A549 (cell line): ENCODE data around the gene DPPA4.

Experiments used
- CBX2 ChIP-seq: fragments of 200-600 bp; sonication (generic); IDR thresholded peaks from 2 replicates; pipeline ENCODE4 v1.6.1; 2016; ENCODE audit warnings: low read depth, mild to moderate bottlenecking, borderline replicate concordance
- CEBPB ChIP-seq, 2 experiments: fragments of >200 bp in 1 of 2; sonication (Bioruptor Twin) in 1 of 2; formaldehyde crosslinking in 1 of 2; IDR thresholded peaks; 2 replicates each; pipeline ENCODE4 v1.6.1; 2012 to 2016
- ESRRA ChIP-seq: fragments of 150-350 bp; IDR thresholded peaks from 2 replicates; pipeline ENCODE4 v1.6.1; 2014; ENCODE audit warnings: mild to moderate bottlenecking, low read length, borderline replicate concordance
- KDM5A ChIP-seq: fragments of 200-600 bp; sonication (generic); IDR thresholded peaks from 2 replicates; pipeline ENCODE4 v1.6.1; 2016; ENCODE audit warnings: antibody characterized with exemption, mild to moderate bottlenecking
- NFE2L2 ChIP-seq: fragments of 150-350 bp; conservative IDR thresholded peaks from 2 replicates; pipeline ENCODE4 v1.6.1; 2014; ENCODE audit warnings: low read length
- PHF8 ChIP-seq: fragments of 200-600 bp; sonication (generic); IDR thresholded peaks from 2 replicates; pipeline ENCODE4 v1.6.1; 2016; ENCODE audit warnings: low read depth, mild to moderate bottlenecking, antibody characterized with exemption, moderate library complexity, borderline replicate concordance
- SMC3 ChIP-seq: fragments of >200 bp; sonication (Bioruptor Twin); formaldehyde crosslinking; IDR thresholded peaks from 3 replicates; pipeline ENCODE4 v1.6.1; 2018; ENCODE audit warnings: inconsistent platforms
- SREBF2 ChIP-seq: fragments of 450-650 bp; IDR thresholded peaks from 2 replicates; pipeline ENCODE4 v1.6.1; 2014; ENCODE audit warnings: mild to moderate bottlenecking, moderate library complexity
- TF ChIP-seq, protein P1 (sequence below): fragments of >200 bp; sonication (Bioruptor Twin); formaldehyde crosslinking; IDR thresholded peaks from 3 replicates; pipeline ENCODE4 v1.5.1; 2016
- TF ChIP-seq, protein P2 (sequence below): fragments of 250-450 bp; sonication (Bioruptor Pico); IDR thresholded peaks from 2 replicates; pipeline ENCODE4 v1.5.0; 2021; ENCODE audit warnings: mild to moderate bottlenecking, moderate library complexity, borderline replicate concordance
- TF ChIP-seq, protein P3 (sequence below): IDR thresholded peaks from 2 replicates; pipeline ENCODE4 v1.6.1; 2012

- TF ChIP-seq SMC3 (no peak), SREBF2 (no peak), PHF8 (no peak), CEBPB (IDR thresholded peaks at IDR 0.05) (no peak), NFE2L2 (no peak), ESRRA (no peak), KDM5A (no peak), CBX2 (no peak)
- TF ChIP-seq, protein P1, sequence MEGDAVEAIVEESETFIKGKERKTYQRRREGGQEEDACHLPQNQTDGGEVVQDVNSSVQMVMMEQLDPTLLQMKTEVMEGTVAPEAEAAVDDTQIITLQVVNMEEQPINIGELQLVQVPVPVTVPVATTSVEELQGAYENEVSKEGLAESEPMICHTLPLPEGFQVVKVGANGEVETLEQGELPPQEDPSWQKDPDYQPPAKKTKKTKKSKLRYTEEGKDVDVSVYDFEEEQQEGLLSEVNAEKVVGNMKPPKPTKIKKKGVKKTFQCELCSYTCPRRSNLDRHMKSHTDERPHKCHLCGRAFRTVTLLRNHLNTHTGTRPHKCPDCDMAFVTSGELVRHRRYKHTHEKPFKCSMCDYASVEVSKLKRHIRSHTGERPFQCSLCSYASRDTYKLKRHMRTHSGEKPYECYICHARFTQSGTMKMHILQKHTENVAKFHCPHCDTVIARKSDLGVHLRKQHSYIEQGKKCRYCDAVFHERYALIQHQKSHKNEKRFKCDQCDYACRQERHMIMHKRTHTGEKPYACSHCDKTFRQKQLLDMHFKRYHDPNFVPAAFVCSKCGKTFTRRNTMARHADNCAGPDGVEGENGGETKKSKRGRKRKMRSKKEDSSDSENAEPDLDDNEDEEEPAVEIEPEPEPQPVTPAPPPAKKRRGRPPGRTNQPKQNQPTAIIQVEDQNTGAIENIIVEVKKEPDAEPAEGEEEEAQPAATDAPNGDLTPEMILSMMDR, result no peak
- TF ChIP-seq, protein P2, sequence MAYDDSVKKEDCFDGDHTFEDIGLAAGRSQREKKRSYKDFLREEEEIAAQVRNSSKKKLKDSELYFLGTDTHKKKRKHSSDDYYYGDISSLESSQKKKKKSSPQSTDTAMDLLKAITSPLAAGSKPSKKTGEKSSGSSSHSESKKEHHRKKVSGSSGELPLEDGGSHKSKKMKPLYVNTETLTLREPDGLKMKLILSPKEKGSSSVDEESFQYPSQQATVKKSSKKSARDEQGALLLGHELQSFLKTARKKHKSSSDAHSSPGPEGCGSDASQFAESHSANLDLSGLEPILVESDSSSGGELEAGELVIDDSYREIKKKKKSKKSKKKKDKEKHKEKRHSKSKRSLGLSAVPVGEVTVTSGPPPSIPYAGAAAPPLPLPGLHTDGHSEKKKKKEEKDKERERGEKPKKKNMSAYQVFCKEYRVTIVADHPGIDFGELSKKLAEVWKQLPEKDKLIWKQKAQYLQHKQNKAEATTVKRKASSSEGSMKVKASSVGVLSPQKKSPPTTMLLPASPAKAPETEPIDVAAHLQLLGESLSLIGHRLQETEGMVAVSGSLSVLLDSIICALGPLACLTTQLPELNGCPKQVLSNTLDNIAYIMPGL (CRISPR knock-in tag), result no peak
- TF ChIP-seq, protein P3, sequence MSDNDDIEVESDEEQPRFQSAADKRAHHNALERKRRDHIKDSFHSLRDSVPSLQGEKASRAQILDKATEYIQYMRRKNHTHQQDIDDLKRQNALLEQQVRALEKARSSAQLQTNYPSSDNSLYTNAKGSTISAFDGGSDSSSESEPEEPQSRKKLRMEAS, result no peak
Measured at GRCh38 chr3:109382588-109382987, 45.2 kb upstream of the DPPA4 start.
